H9 (cell line): ENCODE measurements around the gene ZFP69B. TPM values are rescaled to one million over a fixed set of nuclear protein-coding genes. Genes with fewer than 3 reads are reported as not detected.

Experiments used
- DNase-seq: peaks from one replicate; pipeline ENCODE4 v3.0.0-alpha.2; 2017
- H2AFZ ChIP-seq: one replicate; pipeline ENCODE4 v1.6.1; 2013; ENCODE audit warnings: mild to moderate bottlenecking, low read length, control low read depth, moderate library complexity
- H2AK5ac ChIP-seq: 2 replicates; pipeline ENCODE4 v1.6.1; 2013; ENCODE audit warnings: low read length, control low read depth, mixed read lengths; ENCODE audit not compliant: insufficient read length
- H2BK120ac ChIP-seq: one replicate; pipeline ENCODE4 v1.6.1; 2013; ENCODE audit warnings: low read depth, mild to moderate bottlenecking, low read length, control low read depth, inconsistent platforms; ENCODE audit not compliant: poor library complexity, severe bottlenecking
- H2BK12ac ChIP-seq: 2 replicates; pipeline ENCODE4 v1.6.1; 2013; ENCODE audit warnings: low read length, control low read depth, mixed read lengths, low read depth; ENCODE audit not compliant: insufficient read length
- H2BK15ac ChIP-seq: 2 replicates; pipeline ENCODE4 v1.6.1; 2013; ENCODE audit warnings: low read depth, low read length, control low read depth
- H2BK20ac ChIP-seq: one replicate; pipeline ENCODE4 v1.6.1; 2013; ENCODE audit warnings: low read depth, mild to moderate bottlenecking, low read length, control low read depth, inconsistent platforms; ENCODE audit not compliant: poor library complexity, severe bottlenecking
- H2BK5ac ChIP-seq: 2 replicates; pipeline ENCODE4 v1.6.1; 2013; ENCODE audit warnings: low read length, control low read depth, mixed read lengths; ENCODE audit not compliant: insufficient read length
- H3K14ac ChIP-seq: 2 replicates; pipeline ENCODE4 v1.6.1; 2013; ENCODE audit warnings: low read length, control low read depth; ENCODE audit not compliant: insufficient read depth
- H3K18ac ChIP-seq: 2 replicates; pipeline ENCODE4 v1.6.1; 2013; ENCODE audit warnings: low read depth, mild to moderate bottlenecking, mixed read lengths, low read length, control low read depth; ENCODE audit not compliant: insufficient read length
- H3K23ac ChIP-seq: 2 replicates; pipeline ENCODE4 v1.6.1; 2013; ENCODE audit warnings: low read length, control low read depth, mixed read lengths, low read depth; ENCODE audit not compliant: insufficient read length
- H3K23me2 ChIP-seq: 2 replicates; pipeline ENCODE4 v1.6.1; 2013; ENCODE audit warnings: low read depth, mild to moderate bottlenecking, mixed read lengths, low read length, control low read depth; ENCODE audit not compliant: insufficient read length, poor library complexity, severe bottlenecking
- H3K27ac ChIP-seq: 2 replicates; pipeline ENCODE4 v1.5.1; 2013; ENCODE audit warnings: low read length, control low read depth, mixed read lengths, low read depth; ENCODE audit not compliant: insufficient read length
- H3K27me3 ChIP-seq: 2 replicates; pipeline ENCODE4 v1.6.1; 2013; ENCODE audit warnings: low read length, control low read depth, inconsistent platforms; ENCODE audit not compliant: insufficient read depth
- H3K4ac ChIP-seq: 2 replicates; pipeline ENCODE4 v1.6.1; 2013; ENCODE audit warnings: low read depth, mild to moderate bottlenecking, control low read depth, inconsistent platforms, low read length, moderate library complexity
- H3K4me1 ChIP-seq: 2 replicates; pipeline ENCODE4 v1.6.1; 2013; ENCODE audit warnings: low read length, control low read depth, inconsistent platforms; ENCODE audit not compliant: insufficient read depth
- H3K4me2 ChIP-seq: 2 replicates; pipeline ENCODE4 v1.6.1; 2013; ENCODE audit warnings: low read length, control low read depth, mixed read lengths; ENCODE audit not compliant: insufficient read length, insufficient read depth
- H3K56ac ChIP-seq: 2 replicates; pipeline ENCODE4 v1.6.1; 2013; ENCODE audit warnings: low read depth, mild to moderate bottlenecking, mixed read lengths, low read length, control low read depth; ENCODE audit not compliant: insufficient read length
- H3K79me1 ChIP-seq: 2 replicates; pipeline ENCODE4 v1.6.1; 2013; ENCODE audit warnings: low read depth, mild to moderate bottlenecking, moderate library complexity, low read length, control low read depth, inconsistent platforms; ENCODE audit not compliant: insufficient read depth, poor library complexity, severe bottlenecking
- H3K79me2 ChIP-seq: 2 replicates; pipeline ENCODE4 v1.6.1; 2013; ENCODE audit warnings: low read length, control low read depth, inconsistent platforms; ENCODE audit not compliant: insufficient read depth
- H3K9ac ChIP-seq: 2 replicates; pipeline ENCODE4 v1.6.1; 2013; ENCODE audit warnings: low read length, control low read depth, mixed read lengths; ENCODE audit not compliant: insufficient read length; ENCODE audit errors: extremely low read depth
- H3K9me3 ChIP-seq: one replicate; pipeline ENCODE4 v1.6.1; 2013; ENCODE audit warnings: low read depth, low read length, inconsistent platforms; ENCODE audit not compliant: control insufficient read depth
- H3T11ph ChIP-seq: one replicate; pipeline ENCODE4 v1.6.1; 2013; ENCODE audit warnings: mild to moderate bottlenecking, low read length, control low read depth, inconsistent platforms
- H4K20me1 ChIP-seq: one replicate; pipeline ENCODE4 v1.6.1; 2013; ENCODE audit not compliant: control insufficient read depth, insufficient read length, insufficient read depth
- H4K5ac ChIP-seq: 2 replicates; pipeline ENCODE4 v1.6.1; 2013; ENCODE audit warnings: low read depth, mild to moderate bottlenecking, mixed read lengths, low read length, control low read depth; ENCODE audit not compliant: insufficient read length
- H4K8ac ChIP-seq: replicated peaks from 2 replicates; pipeline ENCODE4 v1.6.1; 2013; ENCODE audit warnings: low read length, control low read depth, mixed read lengths, low read depth; ENCODE audit not compliant: insufficient read length
- H4K91ac ChIP-seq: 2 replicates; pipeline ENCODE4 v1.6.1; 2013; ENCODE audit warnings: low read depth, mild to moderate bottlenecking, moderate library complexity, mixed read lengths, low read length, control low read depth; ENCODE audit not compliant: insufficient read length
- H3K27ac Mint-ChIP-seq, 3 experiments: 2 replicates in 2 of 3; 3 replicates in 1 of 3; pipeline ENCODE4 v1.8.0; 2020 to 2021; ENCODE audit warnings: mixed read lengths in 3 of 3, mild to moderate bottlenecking in 1 of 3, moderate library complexity in 1 of 3
- H3K27me3 Mint-ChIP-seq: 2 replicates; pipeline ENCODE4 v1.8.0; 2021; ENCODE audit warnings: low read depth, mild to moderate bottlenecking, moderate library complexity, mixed read lengths
- H3K36me3 Mint-ChIP-seq, 3 experiments: 2 replicates in 2 of 3; 3 replicates in 1 of 3; pipeline ENCODE4 v1.8.0; 2020 to 2021; ENCODE audit warnings: low read depth in 3 of 3, mixed read lengths in 3 of 3; ENCODE audit not compliant: insufficient read depth in 1 of 3
- H3K4me1 Mint-ChIP-seq, 2 experiments: 2 replicates each; pipeline ENCODE4 v1.8.0; 2020; ENCODE audit warnings: mixed read lengths in 2 of 2
- H3K4me3 Mint-ChIP-seq, 2 experiments: 2 replicates in 1 of 2; 3 replicates in 1 of 2; pipeline ENCODE4 v1.8.0; 2020 to 2021; ENCODE audit warnings: mild to moderate bottlenecking in 2 of 2, mixed read lengths in 2 of 2, moderate library complexity in 1 of 2
- H3K9me3 Mint-ChIP-seq, 2 experiments: 2 replicates in 1 of 2; 3 replicates in 1 of 2; pipeline ENCODE4 v1.8.0; 2020; ENCODE audit warnings: mild to moderate bottlenecking in 2 of 2, mixed read lengths in 2 of 2, moderate library complexity in 1 of 2
- WGBS: extraction: QIAGEN DNeasy Blood & Tissue Kit; methylation state at CpG from one replicate; pipeline ENCODE4 v1.1.7; 2013; ENCODE audit warnings: missing lambda C conversion rate, low lambda C conversion rate, mixed read lengths; ENCODE audit not compliant: insufficient read length; ENCODE audit errors: extremely low coverage; 5-methylcytosine and 5-hydroxymethylcytosine counted together
- total RNA-seq: library from RNA; stranded (reverse); gene quantifications from 2 replicates; pipeline ENCODE4 v1.2.1, GENCODE V29; 2021
- TF ChIP-seq, protein P1 (sequence below): fragments of 200-600 bp; sonication (generic); conservative IDR thresholded peaks from 3 replicates; pipeline ENCODE4 v1.8.0; 2021; ENCODE audit warnings: antibody characterized with exemption, mild to moderate bottlenecking

ZFP69B gene
- total RNA-seq, 1 experiment from 2014 or later: 16.2 TPM

DNA sequence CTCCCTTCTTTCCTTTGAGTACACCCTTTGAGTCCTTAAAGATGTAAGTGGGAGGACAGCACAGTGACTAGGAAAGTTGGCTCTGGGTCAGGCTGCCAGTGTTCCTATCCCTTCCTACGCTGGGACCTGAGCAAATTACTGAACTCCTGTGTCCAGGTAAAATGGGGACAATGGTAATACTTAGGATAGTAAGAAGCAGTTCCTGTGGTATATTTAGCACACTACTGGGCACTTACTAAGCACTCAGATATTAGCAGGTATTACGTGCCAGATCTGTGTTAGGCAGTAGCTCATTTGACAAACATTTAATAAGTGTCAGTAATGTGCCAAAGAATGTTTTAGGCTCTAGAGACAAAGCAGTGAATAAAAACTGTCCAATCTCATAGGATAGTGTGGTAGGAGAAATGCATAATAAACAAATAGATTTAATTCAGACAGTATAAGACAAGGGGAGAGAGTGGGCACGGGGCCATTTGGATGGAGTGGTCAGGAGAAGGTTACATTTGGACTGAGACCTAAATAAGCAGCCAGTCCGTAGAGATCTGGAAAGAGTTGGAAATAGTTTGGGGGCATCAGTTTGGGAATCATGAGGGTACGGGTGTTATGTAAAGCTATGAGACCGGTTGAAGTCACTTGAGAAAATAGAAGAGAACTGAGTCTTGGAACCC lies 26.2 kb upstream of the ZFP69B start:
- Histone ChIP-seq H3K23me2 (no peaks in the 10 kb centered on the region), H3K23ac (no peak overlapping the region)
- DNase-seq: no peak

More for the DNA sequence above, 26.2 kb upstream of the ZFP69B start:
- no peak overlapping the region for H2BK15ac ChIP-seq
- H3K4me2 ChIP-seq: no peak overlapping the region
- H3K4me1 ChIP-seq: no peaks in the 10 kb centered on the region
- H3K4me1 Mint-ChIP-seq: peaks cover 5 to 12% of the 10 kb centered on the region in 2 experiments; a peak in 3 of 4 replicates
- no peak overlapping the region for H3K56ac ChIP-seq
- H4K5ac ChIP-seq: no peak overlapping the region
- no peak overlapping the region for H3K4ac ChIP-seq
- H3K9ac ChIP-seq: no peak overlapping the region
- H3K9me3 Mint-ChIP-seq: no peaks in the 10 kb centered on the region
- WGBS: no CpG with 5 or more reads among the region's 6 CpGs
- H2AFZ ChIP-seq: no peak overlapping the region
- no peak overlapping the region for H2AK5ac ChIP-seq
- TF ChIP-seq, protein P1, sequence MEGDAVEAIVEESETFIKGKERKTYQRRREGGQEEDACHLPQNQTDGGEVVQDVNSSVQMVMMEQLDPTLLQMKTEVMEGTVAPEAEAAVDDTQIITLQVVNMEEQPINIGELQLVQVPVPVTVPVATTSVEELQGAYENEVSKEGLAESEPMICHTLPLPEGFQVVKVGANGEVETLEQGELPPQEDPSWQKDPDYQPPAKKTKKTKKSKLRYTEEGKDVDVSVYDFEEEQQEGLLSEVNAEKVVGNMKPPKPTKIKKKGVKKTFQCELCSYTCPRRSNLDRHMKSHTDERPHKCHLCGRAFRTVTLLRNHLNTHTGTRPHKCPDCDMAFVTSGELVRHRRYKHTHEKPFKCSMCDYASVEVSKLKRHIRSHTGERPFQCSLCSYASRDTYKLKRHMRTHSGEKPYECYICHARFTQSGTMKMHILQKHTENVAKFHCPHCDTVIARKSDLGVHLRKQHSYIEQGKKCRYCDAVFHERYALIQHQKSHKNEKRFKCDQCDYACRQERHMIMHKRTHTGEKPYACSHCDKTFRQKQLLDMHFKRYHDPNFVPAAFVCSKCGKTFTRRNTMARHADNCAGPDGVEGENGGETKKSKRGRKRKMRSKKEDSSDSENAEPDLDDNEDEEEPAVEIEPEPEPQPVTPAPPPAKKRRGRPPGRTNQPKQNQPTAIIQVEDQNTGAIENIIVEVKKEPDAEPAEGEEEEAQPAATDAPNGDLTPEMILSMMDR: no peak
- H3K14ac ChIP-seq: no peak overlapping the region
- no peak overlapping the region for H2BK12ac ChIP-seq
- no peaks in the 10 kb centered on the region for H3K9me3 ChIP-seq
- H3K27ac Mint-ChIP-seq: no peak overlapping the region
- H4K91ac ChIP-seq: no peak overlapping the region
- no peaks in the 10 kb centered on the region for H3K36me3 Mint-ChIP-seq
- H3K4me3 Mint-ChIP-seq: no peak overlapping the region
- no peak overlapping the region for H2BK5ac ChIP-seq
- H3K27ac ChIP-seq: no peak overlapping the region
- no peak overlapping the region for H2BK20ac ChIP-seq
- no peaks in the 10 kb centered on the region for H3K79me2 ChIP-seq
- no peak overlapping the region for H2BK120ac ChIP-seq
- no peaks in the 10 kb centered on the region for H3K27me3 ChIP-seq
- H3K18ac ChIP-seq: no peak overlapping the region
- H3K79me1 ChIP-seq: no peaks in the 10 kb centered on the region
- H4K20me1 ChIP-seq: no peaks in the 10 kb centered on the region
- H3T11ph ChIP-seq: no peak overlapping the region
- no peak overlapping the region for H4K8ac ChIP-seq
- H3K27me3 Mint-ChIP-seq: no peaks in the 10 kb centered on the region; the same call in 1 of the 2 replicates
